Calu3 (cell line): Measurements from ENCODE around the gene BTF3. TPM values are rescaled to one million over a fixed set of nuclear protein-coding genes. Genes with fewer than 3 reads are reported as not detected.
"Not testable (repeated sequence)": the region's sequence is repeated elsewhere in the genome, so short reads cannot be mapped to it uniquely, and the experiment has no call there.

Experiments
- BruUV-seq: library from RNA; stranded (reverse); fragments of 400-500 nt; replicated peaks from 2 replicates; lab custom pipeline; 2021; lab: Mats Ljungman, UMichigan
- CTCF ChIA-PET: fragments of 300-600 bp; sonication (Branson Sonifier 250); formaldehyde crosslinking; loops from one replicate; lab custom pipeline; 2022; ENCODE audit warnings: antibody characterized with exemption; lab: Charles Lee
- DNase-seq: peaks from one replicate; pipeline ENCODE4 v3.0.0; 2022
- H3K27ac Mint-ChIP-seq: one replicate; pipeline ENCODE4 v1.8.0; 2022; ENCODE audit warnings: mixed read lengths; ENCODE audit not compliant: unreplicated experiment
- H3K27me3 Mint-ChIP-seq: one replicate; pipeline ENCODE4 v1.8.0; 2022; ENCODE audit warnings: mixed read lengths; ENCODE audit not compliant: unreplicated experiment
- H3K36me3 Mint-ChIP-seq: one replicate; pipeline ENCODE4 v1.8.0; 2022; ENCODE audit warnings: mild to moderate bottlenecking, moderate library complexity, mixed read lengths; ENCODE audit not compliant: insufficient read depth, unreplicated experiment
- H3K4me1 Mint-ChIP-seq: one replicate; pipeline ENCODE4 v1.8.0; 2022; ENCODE audit warnings: mild to moderate bottlenecking, low read depth, mixed read lengths; ENCODE audit not compliant: unreplicated experiment
- H3K4me3 Mint-ChIP-seq: one replicate; pipeline ENCODE4 v1.8.0; 2022; ENCODE audit warnings: mild to moderate bottlenecking, low read depth, moderate library complexity, mixed read lengths; ENCODE audit not compliant: unreplicated experiment
- H3K9me3 Mint-ChIP-seq: one replicate; pipeline ENCODE4 v1.8.0; 2022; ENCODE audit warnings: low read depth, mixed read lengths; ENCODE audit not compliant: unreplicated experiment
- CTCF ChIP-seq: fragments of 200-600 bp; IDR thresholded peaks from one replicate; pipeline ENCODE4 v1.8.0; 2022; ENCODE audit warnings: antibody characterized with exemption; ENCODE audit not compliant: unreplicated experiment
- intact Hi-C: fragments of 100-400 bp; cut with micrococcal nuclease; formaldehyde crosslinking; loops from one replicate; pipeline ENCODE4 v1.10.0; 2022; ENCODE audit not compliant: unreplicated experiment
- total RNA-seq: library from RNA; stranded (reverse); gene quantifications from 2 replicates; pipeline ENCODE4 v1.2.3, GENCODE V29; 2022

Gene BTF3
- total RNA-seq, 1 experiment from 2014 or later, result 872 TPM

- no peak overlapping the region for H3K4me3 Mint-ChIP-seq
- no peak overlapping the region for H3K27ac Mint-ChIP-seq
- TF ChIP-seq CTCF, result no peak
- peaks cover 47% of the 10 kb centered on the region for H3K36me3 Mint-ChIP-seq
- CTCF ChIA-PET, result no interaction called here
- H3K27me3 Mint-ChIP-seq, result no peaks in the 10 kb centered on the region
- intact Hi-C loops, result no loop called here
- no TSS peak for BruUV-seq
- no peaks in the 10 kb centered on the region for H3K9me3 Mint-ChIP-seq
- H3K4me1 Mint-ChIP-seq, result peaks cover 3% of the 10 kb centered on the region
- DNase-seq, result no peak
Measured at GRCh38 chr5:73506459-73506955, 8.3 kb downstream of the BTF3 start.

- intact Hi-C loops, result no loop called here
Measured at GRCh38 chr5:73507062-73507461, 8.8 kb downstream of the BTF3 start.

GRCh38 chr5:73508521-73508920 lies 10.3 kb downstream of the BTF3 start:
- DNase-seq, BruUV-seq, intact Hi-C loops, H3K9me3 Mint-ChIP-seq, H3K27me3 Mint-ChIP-seq, H3K4me3 Mint-ChIP-seq, CTCF ChIA-PET, H3K27ac Mint-ChIP-seq: not testable (repeated sequence)
- Mint-ChIP-seq H3K36me3 (peaks cover 27% of the 10 kb centered on the region), H3K4me1 (peaks cover 11% of the 10 kb centered on the region)

More at GRCh38 chr5:73507062-73507461, 8.8 kb downstream of the BTF3 start:
- H3K4me1 Mint-ChIP-seq, result no peaks in the 10 kb centered on the region
- CTCF ChIA-PET, result no interaction called here
- no TSS peak for BruUV-seq
- H3K4me3 Mint-ChIP-seq, result no peak overlapping the region
- DNase-seq, result no peak
- H3K36me3 Mint-ChIP-seq, result peaks cover 42% of the 10 kb centered on the region
- H3K27ac Mint-ChIP-seq, result no peak overlapping the region
- H3K9me3 Mint-ChIP-seq, result no peaks in the 10 kb centered on the region
- H3K27me3 Mint-ChIP-seq, result no peaks in the 10 kb centered on the region
- TF ChIP-seq CTCF, result no peak

- H3K4me1 Mint-ChIP-seq, result peaks cover 31% of the 10 kb centered on the region
- peaks cover 17% of the 10 kb centered on the region for H3K36me3 Mint-ChIP-seq
- CTCF ChIA-PET, result interaction anchor here (0.6 to 1.2 kb wide), 2 partner anchors 17 to 50 kb away, joined by 3 to 5 read pairs; no protein-coding TSS in a partner anchor
- peak overlapping the region; percentile 75 for H3K27ac Mint-ChIP-seq
- peak overlapping the region; percentile 51 for H3K4me3 Mint-ChIP-seq
- TF ChIP-seq CTCF, result no peak
- H3K9me3 Mint-ChIP-seq, result no peaks in the 10 kb centered on the region
- peak; percentile 75 for DNase-seq
- no TSS peak for BruUV-seq
- intact Hi-C loops, result loop anchor here (2.0 kb wide), 1 partner anchor 51 kb away; the partner anchor contains the start of genes ANKRA2 and UTP15
- H3K27me3 Mint-ChIP-seq, result no peaks in the 10 kb centered on the region
Measured at GRCh38 chr5:73513996-73514395, 15.8 kb downstream of the BTF3 start.

- CTCF ChIA-PET, result interaction anchor here (0.6 to 1.4 kb wide), 3 partner anchors 15 to 109 kb away, joined by 3 to 4 read pairs (median 3); no protein-coding TSS in a partner anchor
- intact Hi-C loops, result loop anchor here (2.0 kb wide), 1 partner anchor 50 kb away; the partner anchor contains the start of genes ANKRA2 and UTP15
- no peaks in the 10 kb centered on the region for H3K9me3 Mint-ChIP-seq
Measured at GRCh38 chr5:73514418-73514817, 16.2 kb downstream of the BTF3 start.

More at GRCh38 chr5:73514418-73514817, 16.2 kb downstream of the BTF3 start:
- BruUV-seq, result no TSS peak
- Mint-ChIP-seq H3K4me1 (peaks cover 36% of the 10 kb centered on the region), H3K27me3 (no peaks in the 10 kb centered on the region), H3K27ac (peak overlapping the region; percentile 75), H3K36me3 (peaks cover 20% of the 10 kb centered on the region), H3K4me3 (peak overlapping the region; percentile 51)
- TF ChIP-seq CTCF, result no peak
- DNase-seq, result no peak
